PC-3 (cell line): ENCODE results near the gene MDK.

Experiments
- EZH2 ChIP-seq: fragments of 300-600 bp; sonication (generic); IDR thresholded peaks from one replicate; pipeline ENCODE4 v1.6.1; 2017; ENCODE audit warnings: antibody characterized with exemption, mild to moderate bottlenecking, low read length; ENCODE audit not compliant: unreplicated experiment
- TF ChIP-seq, protein P1 (sequence below): fragments of 300-600 bp; sonication (generic); conservative IDR thresholded peaks from 2 replicates; pipeline ENCODE4 v1.5.1; 2017; ENCODE audit warnings: antibody characterized with exemption, low read depth, mild to moderate bottlenecking, low read length

DNA sequence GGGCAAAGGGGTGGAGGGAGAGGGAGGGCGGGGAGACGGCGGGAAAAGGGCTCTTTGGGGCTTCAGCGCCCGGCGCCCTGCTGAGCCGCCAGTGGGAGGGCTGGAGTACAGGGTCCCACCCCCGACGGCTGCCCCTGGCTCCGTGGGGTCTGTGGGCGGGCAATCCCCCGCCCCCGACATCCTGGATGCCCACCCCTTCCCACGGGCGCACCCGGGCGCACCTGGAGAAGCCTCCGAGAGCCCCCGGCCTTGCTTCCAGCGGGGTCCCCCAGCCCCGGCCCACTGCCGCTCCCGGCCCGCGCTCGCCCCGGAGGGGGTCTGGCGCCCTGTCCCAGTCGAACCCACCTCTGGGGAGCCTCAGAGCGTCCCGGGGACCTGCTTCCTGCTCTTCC lies 9.7 kb downstream of the MDK start:
- no peak for TF ChIP-seq EZH2
- TF ChIP-seq, protein P1, sequence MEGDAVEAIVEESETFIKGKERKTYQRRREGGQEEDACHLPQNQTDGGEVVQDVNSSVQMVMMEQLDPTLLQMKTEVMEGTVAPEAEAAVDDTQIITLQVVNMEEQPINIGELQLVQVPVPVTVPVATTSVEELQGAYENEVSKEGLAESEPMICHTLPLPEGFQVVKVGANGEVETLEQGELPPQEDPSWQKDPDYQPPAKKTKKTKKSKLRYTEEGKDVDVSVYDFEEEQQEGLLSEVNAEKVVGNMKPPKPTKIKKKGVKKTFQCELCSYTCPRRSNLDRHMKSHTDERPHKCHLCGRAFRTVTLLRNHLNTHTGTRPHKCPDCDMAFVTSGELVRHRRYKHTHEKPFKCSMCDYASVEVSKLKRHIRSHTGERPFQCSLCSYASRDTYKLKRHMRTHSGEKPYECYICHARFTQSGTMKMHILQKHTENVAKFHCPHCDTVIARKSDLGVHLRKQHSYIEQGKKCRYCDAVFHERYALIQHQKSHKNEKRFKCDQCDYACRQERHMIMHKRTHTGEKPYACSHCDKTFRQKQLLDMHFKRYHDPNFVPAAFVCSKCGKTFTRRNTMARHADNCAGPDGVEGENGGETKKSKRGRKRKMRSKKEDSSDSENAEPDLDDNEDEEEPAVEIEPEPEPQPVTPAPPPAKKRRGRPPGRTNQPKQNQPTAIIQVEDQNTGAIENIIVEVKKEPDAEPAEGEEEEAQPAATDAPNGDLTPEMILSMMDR, result no peak
